IPS-15b (cell line): ENCODE measurements around the gene KRTAP5-10.

ENCODE experiments used
- H3K27me3 ChIP-seq: one replicate; pipeline ENCODE4 v1.6.1; 2013; ENCODE audit warnings: low read length; ENCODE audit not compliant: control insufficient read depth, insufficient read depth
- H3K36me3 ChIP-seq: one replicate; pipeline ENCODE4 v1.6.1; 2013; ENCODE audit warnings: low read length; ENCODE audit not compliant: control insufficient read depth, insufficient read depth
- H3K4me1 ChIP-seq: one replicate; pipeline ENCODE4 v1.6.1; 2013; ENCODE audit warnings: mild to moderate bottlenecking, low read length; ENCODE audit not compliant: control insufficient read depth, insufficient read depth
- H3K4me3 ChIP-seq: one replicate; pipeline ENCODE4 v1.5.1; 2013; ENCODE audit warnings: low read depth, low read length
- H3K9ac ChIP-seq: one replicate; pipeline ENCODE4 v1.6.1; 2013; ENCODE audit warnings: low read depth, mild to moderate bottlenecking, low read length
- H3K9me3 ChIP-seq: one replicate; pipeline ENCODE4 v1.6.1; 2013; ENCODE audit warnings: mild to moderate bottlenecking, low read length; ENCODE audit not compliant: control insufficient read depth, insufficient read depth

KRTAP5-10 gene

GRCh38 chr11:71545405-71545966 is 19.9 kb upstream of the KRTAP5-10 start:
- H3K4me1 ChIP-seq = no peaks in the 10 kb centered on the region
- no peaks in the 10 kb centered on the region for H3K27me3 ChIP-seq
- H3K9me3 ChIP-seq = peaks cover 4% of the 10 kb centered on the region
- no peak overlapping the region for H3K9ac ChIP-seq
- no peak overlapping the region for H3K4me3 ChIP-seq
- no peaks in the 10 kb centered on the region for H3K36me3 ChIP-seq

- no peaks in the 10 kb centered on the region for H3K36me3 ChIP-seq
- H3K4me1 ChIP-seq = no peaks in the 10 kb centered on the region
- no peak within 1 kb of the TSS for H3K9ac ChIP-seq
- H3K27me3 ChIP-seq = no peaks in the 10 kb centered on the region
- H3K9me3 ChIP-seq = peaks cover 4% of the 10 kb centered on the region
- H3K4me3 ChIP-seq = no peak within 1 kb of the TSS
Measured at GRCh38 chr11:71548120-71548519, 17.2 kb upstream of the KRTAP5-10 start, which contains the start of gene KRTAP5-9. Gene KRTAP5-9 (plus strand): TSS chr11:71548420. CDS start chr11:71548658, 238 bp downstream.

GRCh38 chr11:71548716-71549151 is 16.6 kb upstream of the KRTAP5-10 start:
- no peak overlapping the region for H3K4me3 ChIP-seq
- H3K27me3 ChIP-seq = no peaks in the 10 kb centered on the region
- H3K36me3 ChIP-seq = no peaks in the 10 kb centered on the region
- no peak overlapping the region for H3K9ac ChIP-seq
- H3K9me3 ChIP-seq = peaks cover 4% of the 10 kb centered on the region
- H3K4me1 ChIP-seq = no peaks in the 10 kb centered on the region

- H3K9ac ChIP-seq = no peak overlapping the region
- H3K4me1 ChIP-seq = no peaks in the 10 kb centered on the region
- H3K27me3 ChIP-seq = no peaks in the 10 kb centered on the region
- no peaks in the 10 kb centered on the region for H3K36me3 ChIP-seq
- H3K9me3 ChIP-seq = no peaks in the 10 kb centered on the region
- H3K4me3 ChIP-seq = no peak overlapping the region
Measured at GRCh38 chr11:71551711-71552110, 13.7 kb upstream of the KRTAP5-10 start.

GRCh38 chr11:71554996-71555395 is 10.4 kb upstream of the KRTAP5-10 start:
- Histone ChIP-seq H3K9me3 (no peaks in the 10 kb centered on the region), H3K4me1 (no peaks in the 10 kb centered on the region), H3K4me3 (no peak overlapping the region), H3K27me3 (no peaks in the 10 kb centered on the region), H3K9ac (no peak overlapping the region), H3K36me3 (no peaks in the 10 kb centered on the region)

GRCh38 chr11:71555508-71555907 is 9.9 kb upstream of the KRTAP5-10 start:
- Histone ChIP-seq H3K4me1 (no peaks in the 10 kb centered on the region), H3K36me3 (no peaks in the 10 kb centered on the region), H3K27me3 (no peaks in the 10 kb centered on the region), H3K9ac (no peak overlapping the region), H3K9me3 (no peaks in the 10 kb centered on the region), H3K4me3 (no peak overlapping the region)

GRCh38 chr11:71556018-71556417 is 9.3 kb upstream of the KRTAP5-10 start:
- no peaks in the 10 kb centered on the region for H3K36me3 ChIP-seq
- no peak overlapping the region for H3K9ac ChIP-seq
- no peak overlapping the region for H3K4me3 ChIP-seq
- H3K9me3 ChIP-seq = no peaks in the 10 kb centered on the region
- no peaks in the 10 kb centered on the region for H3K4me1 ChIP-seq
- H3K27me3 ChIP-seq = no peaks in the 10 kb centered on the region

GRCh38 chr11:71557257-71557656 is 8.1 kb upstream of the KRTAP5-10 start:
- Histone ChIP-seq H3K9me3 (no peaks in the 10 kb centered on the region), H3K4me1 (no peaks in the 10 kb centered on the region), H3K9ac (no peak overlapping the region), H3K4me3 (no peak overlapping the region), H3K27me3 (no peaks in the 10 kb centered on the region), H3K36me3 (no peaks in the 10 kb centered on the region)

- Histone ChIP-seq H3K4me3 (no peak overlapping the region), H3K36me3 (no peaks in the 10 kb centered on the region), H3K4me1 (no peaks in the 10 kb centered on the region), H3K27me3 (no peaks in the 10 kb centered on the region), H3K9me3 (no peaks in the 10 kb centered on the region), H3K9ac (no peak overlapping the region)
Measured at GRCh38 chr11:71558996-71559395, 6.4 kb upstream of the KRTAP5-10 start.

GRCh38 chr11:71562120-71562519 is 3.2 kb upstream of the KRTAP5-10 start:
- Histone ChIP-seq H3K27me3 (no peaks in the 10 kb centered on the region), H3K9me3 (no peaks in the 10 kb centered on the region), H3K36me3 (no peaks in the 10 kb centered on the region), H3K9ac (no peak overlapping the region), H3K4me3 (no peak overlapping the region), H3K4me1 (no peaks in the 10 kb centered on the region)

- Histone ChIP-seq H3K27me3 (no peaks in the 10 kb centered on the region), H3K4me3 (no peak overlapping the region), H3K9ac (no peak overlapping the region), H3K36me3 (no peaks in the 10 kb centered on the region), H3K4me1 (no peaks in the 10 kb centered on the region), H3K9me3 (no peaks in the 10 kb centered on the region)
Measured at GRCh38 chr11:71563406-71563805, 2.0 kb upstream of the KRTAP5-10 start.

GRCh38 chr11:71564430-71564829 is 933 bp upstream of the KRTAP5-10 start:
- Histone ChIP-seq H3K4me3 (no peak overlapping the region), H3K27me3 (no peaks in the 10 kb centered on the region), H3K9me3 (no peaks in the 10 kb centered on the region), H3K4me1 (no peaks in the 10 kb centered on the region), H3K9ac (no peak overlapping the region), H3K36me3 (no peaks in the 10 kb centered on the region)
